ACHN (cell line): ENCODE results near the gene AP2A2.

ENCODE experiments used
- DNase-seq: peaks from one replicate; pipeline ENCODE4 v3.0.0-alpha.2; 2015
- in situ Hi-C: cut with HindIII; loops from 2 replicates; pipeline ENCODE4 v1.10.0; 2017; ENCODE audit warnings: low sequenced_read_pairs, low pct_ligation_motif_present, low pct_unique_long_range_greater_than_20kb

Gene AP2A2

DNA sequence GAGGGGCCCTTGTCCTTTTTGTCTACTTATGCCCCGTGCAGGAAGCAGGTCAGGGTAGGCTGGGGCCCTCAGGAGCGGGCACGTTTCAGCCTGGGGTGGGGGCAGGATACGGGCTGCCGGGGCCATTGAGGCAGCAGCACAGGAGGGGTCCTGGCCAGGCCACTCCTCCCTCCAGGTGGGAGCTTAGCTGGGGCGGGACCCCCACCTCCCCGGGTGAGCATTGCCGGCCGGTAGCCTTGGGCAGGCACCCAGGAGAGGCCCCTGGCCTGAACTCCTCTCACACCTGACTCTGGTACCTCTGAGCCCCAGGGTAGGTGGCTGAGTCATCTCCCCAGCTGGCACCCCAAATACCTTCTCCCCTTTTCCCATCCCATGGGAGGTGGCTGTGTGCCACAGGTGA lies 115.8 kb downstream of the AP2A2 start:
- in situ Hi-C loops = no loop called here
- no peak for DNase-seq

DNA sequence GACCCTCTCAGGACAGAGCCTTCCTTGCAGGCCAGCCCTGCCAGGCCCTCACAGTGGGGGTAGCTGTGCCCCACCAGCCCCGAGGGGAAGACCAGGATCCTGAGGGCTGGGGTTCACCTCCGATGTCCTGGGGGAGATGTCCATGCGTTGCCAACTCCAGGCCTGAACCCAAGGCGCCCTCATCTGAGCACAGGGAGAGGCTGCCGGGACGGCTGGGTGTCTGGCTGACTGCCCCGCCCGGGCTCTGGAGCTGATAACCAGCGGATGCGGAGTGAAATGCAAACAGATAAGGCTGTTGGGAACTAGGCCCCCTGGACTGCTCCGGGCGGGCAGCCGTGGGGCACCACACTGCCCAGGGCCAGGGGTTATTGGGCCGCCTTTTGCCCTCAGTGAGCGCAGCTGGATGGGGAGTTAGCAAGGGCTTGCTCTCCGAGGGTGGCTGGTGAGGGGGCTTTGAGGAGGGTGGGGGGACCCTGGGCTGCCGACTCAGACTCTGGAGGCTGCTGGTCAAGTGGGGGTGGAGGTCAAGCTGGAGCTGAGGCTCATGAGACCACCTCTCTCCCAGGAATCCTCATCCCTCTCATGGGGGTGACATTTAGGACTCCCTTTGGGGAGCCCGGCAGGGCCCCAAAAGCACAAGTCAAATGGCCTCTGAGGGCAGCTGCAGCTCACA lies 116.4 kb downstream of the AP2A2 start:
- DNase-seq = no peak
- in situ Hi-C loops = no loop called here

DNA sequence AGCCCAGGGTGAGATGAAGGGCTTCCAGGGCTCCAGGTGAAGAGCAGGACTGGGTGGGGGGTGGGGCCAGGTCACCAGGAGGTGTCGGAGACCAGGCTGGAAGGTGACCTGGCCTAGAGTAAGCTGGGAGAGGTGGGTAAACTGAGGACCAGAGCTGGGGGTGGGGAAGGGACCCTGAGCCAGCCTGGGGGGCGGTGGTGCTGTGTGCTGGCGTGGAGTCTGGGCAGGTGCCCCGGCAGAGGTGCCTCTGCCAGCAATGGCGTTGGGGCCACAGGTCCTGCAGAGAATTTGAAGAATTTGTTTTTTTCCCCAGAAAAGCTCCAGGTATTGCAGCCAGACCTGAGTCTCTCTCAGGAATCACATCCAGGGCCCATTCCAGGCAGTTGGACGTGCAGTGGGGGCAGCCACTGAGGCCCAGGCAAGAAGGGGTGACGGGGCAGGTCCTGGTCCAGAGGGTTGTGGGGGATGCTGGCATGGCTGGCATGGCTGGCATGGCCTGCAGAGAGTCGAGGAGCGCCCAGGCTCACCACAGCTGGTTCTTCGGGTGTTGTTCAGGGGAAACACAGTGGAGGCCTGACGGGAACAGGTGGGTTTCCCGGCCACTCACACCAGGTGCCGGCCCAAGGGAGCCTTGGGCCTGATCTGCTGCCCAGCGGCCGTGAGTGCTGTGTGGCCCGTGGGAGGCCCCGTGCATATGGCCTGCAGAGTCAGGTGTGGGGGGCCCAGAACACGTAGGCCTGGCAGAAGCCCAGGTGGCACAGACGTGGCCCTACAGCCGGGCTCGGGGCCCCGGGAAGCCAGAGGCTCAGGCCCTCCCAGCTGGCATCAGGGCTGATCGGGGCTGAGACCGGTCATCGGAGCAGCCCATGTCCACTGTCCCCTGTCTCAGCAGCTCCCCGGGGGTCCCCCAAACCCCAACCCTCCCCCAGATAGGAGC lies 117.2 kb downstream of the AP2A2 start:
- DNase-seq = no peak
- in situ Hi-C loops = no loop called here

DNA sequence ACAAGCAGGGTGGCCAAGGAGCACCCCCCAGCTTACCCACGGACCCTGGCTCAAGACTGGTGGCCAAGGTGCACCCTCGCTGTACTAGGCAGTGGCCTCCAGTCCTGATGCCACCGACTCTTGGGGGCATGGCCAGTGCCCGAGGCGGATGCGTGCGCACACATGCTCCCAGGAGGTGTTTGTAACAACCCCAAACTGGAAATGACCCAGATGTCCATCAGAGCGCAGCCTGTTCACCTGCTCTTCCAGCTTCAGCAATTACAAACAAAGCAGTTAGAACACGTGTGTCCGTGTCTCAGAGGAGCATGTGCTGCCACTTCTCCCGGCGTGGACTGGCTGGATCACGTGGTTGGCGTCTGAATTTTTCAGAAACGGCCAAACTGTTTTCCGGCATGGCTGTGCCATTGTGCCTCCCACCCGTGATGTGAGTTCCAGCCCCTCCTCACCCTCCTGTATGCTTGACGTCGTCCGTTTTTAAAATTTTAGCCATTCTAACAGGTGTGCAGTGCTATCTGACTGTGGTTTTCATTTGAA lies 118.0 kb downstream of the AP2A2 start:
- in situ Hi-C loops = no loop called here
- no peak for DNase-seq

DNA sequence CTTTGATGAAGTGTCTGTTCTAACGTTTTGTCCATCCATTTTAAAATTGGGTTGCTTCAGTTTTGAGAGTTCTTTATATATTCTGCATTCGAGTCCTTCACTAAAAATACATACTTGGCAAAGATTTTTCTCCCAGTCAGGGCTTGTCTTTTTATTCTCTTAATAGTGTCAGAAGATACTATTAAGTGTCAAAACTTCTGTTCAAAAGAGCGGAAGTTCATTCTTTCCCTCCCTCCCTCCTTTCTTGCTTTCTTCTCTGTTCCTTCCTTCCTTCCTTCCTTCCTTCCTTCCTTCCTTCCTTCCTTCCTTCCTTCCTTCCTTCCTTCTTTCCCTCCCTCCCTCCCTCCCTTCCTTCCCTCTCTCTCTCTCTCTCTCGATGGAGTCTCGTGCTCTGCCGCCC lies 118.5 kb downstream of the AP2A2 start:
- in situ Hi-C loops = no loop called here

DNA sequence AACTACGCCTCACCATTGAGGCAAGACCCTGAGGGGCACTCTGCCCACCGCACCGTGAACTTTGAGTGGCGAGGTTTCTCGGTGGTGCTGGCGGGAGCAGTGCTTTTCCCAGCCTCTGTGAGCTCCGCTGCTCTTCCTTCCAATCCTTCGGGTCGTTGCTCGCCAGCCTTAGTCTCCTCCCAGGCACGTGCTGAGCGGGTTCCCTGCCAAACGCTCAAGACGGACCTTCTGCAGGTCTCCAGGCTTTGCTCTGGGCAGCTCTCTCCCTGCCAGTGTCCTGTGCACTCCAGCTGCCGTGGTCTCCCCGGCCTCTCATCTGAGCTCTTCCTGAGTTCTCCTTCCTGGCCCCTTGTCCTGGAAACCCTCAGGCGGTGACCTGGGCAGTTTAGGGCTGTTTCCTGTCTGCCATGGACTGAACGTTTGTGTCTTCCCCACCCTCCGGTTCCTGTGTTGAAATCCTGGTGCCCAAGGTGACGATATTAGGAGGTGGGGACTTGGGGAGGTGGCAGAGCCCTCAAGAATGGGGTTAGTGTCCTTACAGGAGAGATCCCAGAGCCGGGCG lies 122.0 kb downstream of the AP2A2 start:
- no peak for DNase-seq
- in situ Hi-C loops = no loop called here

More for the DNA sequence above, 118.5 kb downstream of the AP2A2 start:
- DNase-seq = no peak

DNA sequence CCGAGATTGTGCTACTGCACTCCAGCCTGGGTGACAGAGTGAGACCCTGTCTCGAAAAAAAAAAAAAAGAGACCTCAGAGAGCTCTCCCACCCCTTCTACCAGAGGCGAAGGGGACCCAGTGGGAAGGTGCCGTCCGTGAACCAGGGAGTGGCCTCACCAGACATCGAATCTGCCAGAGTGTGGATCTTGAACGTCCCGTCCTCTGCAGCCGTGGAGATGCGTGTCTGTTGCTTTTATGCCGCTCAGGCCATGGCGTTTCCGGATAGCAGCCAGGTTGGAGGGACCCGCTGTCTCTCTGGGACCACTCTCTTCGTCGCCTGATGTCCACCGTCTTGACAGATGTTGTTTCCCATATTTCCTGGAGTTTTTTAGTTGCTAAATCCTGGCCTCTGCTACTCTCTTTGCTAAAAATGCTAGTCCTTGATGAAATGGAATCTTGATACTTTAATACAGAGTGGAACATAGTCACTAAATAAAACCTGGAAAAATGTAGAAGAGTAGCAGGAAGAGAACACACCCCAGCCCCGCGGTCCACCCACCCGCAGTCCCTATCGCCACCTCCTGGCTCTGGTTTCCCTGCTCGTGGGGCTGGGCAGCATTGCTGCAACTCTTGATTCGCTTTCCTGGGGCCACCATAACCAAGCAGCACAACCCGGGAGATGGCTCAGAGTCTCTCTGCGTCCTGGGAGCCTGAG lies 122.9 kb downstream of the AP2A2 start:
- in situ Hi-C loops = no loop called here
- no peak for DNase-seq

DNA sequence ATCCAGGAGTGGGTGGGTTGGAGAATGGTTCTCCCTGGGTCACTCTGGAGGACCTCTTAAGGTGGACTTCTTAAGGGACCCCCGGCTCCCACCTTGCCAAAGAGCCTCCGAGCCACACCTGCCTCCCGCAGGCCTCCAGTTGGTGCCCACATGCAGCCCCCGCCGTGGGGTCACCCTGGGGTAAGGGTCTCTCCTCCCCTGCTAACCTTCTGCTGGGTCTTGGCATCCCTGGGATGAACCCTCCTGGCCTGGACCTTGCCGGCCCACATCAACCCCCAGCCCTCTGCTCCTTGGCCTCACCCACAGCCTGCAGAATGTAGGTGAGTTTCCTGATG lies 123.4 kb downstream of the AP2A2 start:
- in situ Hi-C loops = no loop called here
- DNase-seq = no peak

DNA sequence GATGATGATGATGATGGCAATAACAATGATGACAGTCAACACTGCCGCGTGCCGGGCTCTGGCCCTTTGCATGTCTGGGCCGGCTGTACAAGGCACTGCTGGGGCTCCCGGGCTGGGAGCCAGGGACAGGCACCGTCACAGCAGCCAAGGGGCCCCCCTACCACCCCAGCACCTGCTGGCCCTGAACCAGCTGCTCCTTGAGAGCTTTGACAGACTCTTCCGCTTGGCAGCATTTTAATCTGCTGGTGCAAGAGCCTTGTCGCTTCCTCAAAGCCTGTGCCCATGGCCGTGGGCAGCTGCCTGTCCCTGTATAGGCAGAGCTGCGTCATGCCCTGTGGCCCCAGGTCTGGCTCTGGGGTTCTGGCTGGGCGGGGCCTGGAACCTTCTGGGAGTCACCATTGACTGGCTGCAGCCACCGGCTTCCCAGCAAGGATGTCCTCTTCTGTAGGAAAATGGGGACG lies 123.8 kb downstream of the AP2A2 start:
- in situ Hi-C loops = no loop called here
- DNase-seq = no peak

DNA sequence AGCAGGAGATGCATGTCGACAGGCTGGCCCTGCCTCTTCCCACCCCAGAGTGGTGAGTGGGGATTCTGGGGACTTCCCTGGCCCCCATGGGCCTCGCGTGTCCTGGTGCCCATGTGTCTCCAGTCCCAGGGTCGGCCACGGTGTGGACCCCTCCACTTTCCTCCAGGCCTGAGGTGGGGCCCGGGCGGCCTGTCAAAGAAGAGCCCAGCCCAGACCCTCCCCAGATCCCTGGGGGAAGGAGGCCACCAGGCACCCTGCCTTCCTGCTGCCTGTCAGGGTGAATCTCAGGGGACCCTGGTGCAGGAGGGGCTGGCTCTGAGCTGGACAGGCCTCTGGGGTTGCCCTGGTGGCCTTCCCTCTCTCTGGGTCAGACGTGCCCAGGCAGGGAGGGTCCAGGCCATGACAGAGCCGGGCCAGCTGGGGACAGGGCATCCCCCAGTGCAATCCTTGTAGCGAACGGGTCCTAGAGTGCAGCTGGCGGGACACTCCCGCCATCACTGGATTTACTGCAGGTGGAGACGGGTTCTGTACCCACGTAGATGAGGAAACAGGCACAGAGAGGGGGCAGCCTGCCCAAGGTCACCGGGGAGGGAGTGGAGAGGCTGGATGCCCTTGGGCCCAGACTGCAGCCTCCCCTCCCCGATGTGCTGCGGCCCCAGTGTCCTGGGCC lies 124.4 kb downstream of the AP2A2 start:
- in situ Hi-C loops = no loop called here
- DNase-seq = no peak

DNA sequence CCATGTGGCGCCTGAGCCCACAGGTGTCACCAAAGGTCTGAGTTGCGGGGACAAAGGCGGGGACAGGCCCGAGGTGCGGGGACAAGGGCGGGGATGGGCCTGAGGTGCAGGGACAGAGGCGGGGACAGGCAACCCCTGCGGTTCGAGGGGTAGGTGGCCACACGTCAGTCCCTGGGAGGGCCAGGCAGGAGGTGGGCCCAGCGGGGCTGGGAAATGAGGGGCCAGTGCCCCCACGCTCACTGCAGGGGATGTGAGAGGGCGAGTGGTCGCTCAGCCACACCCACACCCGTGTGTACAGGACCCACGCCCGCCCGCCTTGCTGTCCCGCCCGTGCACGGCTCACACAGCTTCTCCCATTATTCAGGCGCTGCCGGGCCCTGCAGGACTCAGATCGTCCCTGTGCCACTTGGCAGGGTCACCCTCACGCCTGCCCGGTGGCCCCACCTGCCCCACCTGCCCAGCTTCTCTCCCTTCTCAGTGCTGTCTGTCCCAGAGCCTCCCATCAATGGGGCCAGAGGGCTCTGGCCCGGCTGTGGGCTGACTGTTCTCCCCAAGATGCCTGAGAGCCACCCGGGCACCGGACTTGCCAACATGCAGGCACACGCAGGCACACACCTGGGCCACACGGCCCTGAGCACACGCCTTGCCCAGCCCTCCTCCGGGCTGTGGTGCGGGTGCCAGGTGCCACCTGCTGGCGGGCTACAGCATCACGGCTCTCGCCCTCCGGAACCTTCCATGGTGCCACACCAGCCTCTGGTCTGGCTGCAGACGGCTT lies 125.1 kb downstream of the AP2A2 start:
- DNase-seq = peak; percentile 64
- in situ Hi-C loops = no loop called here

DNA sequence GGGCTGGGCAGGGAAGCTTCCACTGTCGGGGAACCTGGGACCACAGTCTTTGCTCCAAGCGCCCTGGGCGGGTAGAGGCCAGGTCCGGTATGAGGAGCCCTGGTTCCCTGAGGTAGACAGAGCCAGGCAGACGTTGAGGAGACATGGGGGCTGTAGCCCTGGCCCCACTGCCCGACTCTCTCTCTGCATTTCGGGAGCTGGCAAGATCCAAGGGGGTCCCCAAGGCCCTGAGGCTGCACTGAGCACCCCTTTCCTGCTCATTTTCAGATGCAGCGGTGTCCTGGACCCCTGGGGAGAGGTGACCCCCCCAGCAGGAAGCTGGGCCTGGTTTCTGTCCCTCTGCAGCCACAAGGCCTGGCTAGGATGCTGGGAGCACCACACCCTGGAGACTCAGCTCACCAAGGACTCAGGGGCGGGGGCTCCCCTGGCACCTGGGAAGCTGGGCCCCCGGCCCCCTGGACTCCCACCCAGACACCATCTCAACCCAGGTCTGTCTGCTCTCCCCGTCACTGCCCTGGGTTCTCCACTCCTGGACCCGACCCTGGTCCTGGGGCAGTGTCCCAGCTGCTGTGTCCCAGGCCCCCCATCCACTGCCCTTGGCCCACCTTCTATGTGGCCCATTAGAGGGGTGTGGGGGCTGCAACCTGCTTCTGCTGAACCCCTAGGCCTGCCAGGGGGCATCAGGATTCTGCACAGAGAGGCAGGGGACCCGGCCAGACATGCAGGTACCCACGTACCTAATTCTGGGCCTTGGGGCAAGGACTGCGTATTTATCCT lies 125.9 kb downstream of the AP2A2 start:
- DNase-seq = no peak
- in situ Hi-C loops = no loop called here

DNA sequence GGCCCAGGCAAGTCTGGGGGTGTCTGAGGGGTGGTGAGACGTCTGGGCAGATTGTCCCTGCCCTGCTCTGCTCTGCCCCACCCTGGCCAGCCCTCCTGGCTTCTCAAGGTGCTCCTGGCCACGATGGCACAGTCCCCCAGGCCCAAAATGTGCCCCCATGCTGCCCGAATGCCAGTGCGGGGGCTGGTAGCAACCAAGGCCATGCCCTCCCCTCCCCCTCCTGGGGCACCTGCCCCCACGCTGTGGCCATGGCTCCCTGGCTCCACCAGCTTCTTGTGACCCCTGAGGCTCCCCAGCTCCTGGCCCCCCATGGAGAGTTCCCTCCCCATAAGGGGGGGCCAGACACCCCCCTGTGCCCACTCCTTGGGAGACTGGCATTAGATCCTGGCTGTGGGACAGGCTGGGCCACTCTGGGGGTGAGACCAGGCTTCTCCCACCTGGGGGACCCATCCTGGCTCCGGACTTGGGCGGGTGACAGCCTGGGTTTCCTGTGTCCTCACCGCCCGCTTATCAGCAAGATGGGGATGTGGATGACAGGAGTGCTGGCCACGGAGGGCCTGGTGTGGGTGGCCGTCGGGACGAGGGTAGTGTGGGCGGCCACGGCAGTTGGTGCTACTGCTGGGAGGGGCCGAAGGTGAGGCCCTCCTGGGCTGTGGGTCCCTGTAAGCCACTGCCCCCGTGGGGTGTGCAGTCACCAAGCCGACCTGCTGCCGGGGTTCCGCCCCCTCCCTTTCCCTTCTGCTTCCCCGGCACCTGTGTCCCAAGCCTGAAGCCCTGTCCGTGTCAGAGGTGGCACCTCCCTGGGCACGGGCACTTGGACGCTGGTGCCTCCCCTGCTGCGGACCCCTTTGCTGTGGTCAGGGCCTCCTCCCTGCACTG lies 126.7 kb downstream of the AP2A2 start:
- in situ Hi-C loops = no loop called here
- DNase-seq = no peak

DNA sequence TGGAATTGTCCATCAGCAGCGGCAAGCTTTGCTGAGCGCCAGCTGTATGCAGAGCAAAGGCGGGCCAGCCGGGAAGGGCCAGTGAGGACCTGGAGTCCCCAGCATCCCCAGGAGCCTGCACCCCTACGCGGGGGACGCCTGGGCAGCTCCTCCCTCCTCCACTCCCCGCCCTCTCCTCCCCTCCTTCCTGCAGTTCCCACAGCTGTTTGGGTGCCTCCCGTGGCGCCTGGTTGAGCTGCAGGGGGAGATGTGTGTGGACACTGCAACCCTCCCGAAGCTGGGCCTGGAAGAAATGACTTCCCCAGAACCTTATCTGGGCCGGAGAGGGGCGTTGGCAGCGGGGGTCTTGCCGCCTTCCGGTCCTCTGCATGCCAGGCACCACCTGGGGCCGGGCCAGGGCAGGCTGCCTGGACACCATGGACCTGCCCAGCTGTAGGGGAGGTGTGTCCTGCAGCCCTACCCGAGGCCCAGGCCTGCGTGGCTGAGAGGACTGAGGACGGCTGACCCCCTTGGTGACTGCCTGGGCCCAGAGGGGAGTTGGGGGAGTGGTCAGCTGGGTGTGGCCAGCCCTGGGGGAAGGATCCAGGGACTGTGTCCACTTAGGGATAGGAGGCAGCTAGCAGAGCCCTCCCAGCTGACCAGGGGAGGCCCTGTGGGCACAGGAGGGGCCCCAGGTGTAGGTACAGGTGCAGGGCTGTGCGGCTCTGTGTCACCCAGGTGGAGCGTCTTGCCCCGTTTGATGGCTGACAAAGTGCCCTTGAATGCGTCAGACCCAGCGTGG lies 127.6 kb downstream of the AP2A2 start:
- no peak for DNase-seq
- in situ Hi-C loops = no loop called here
